MM.1S (cell line): ENCODE measurements around the gene TLR5.
A peak's percentile ranks its signal among the peaks of the same experiment; 100 is the strongest.

Experiments used
- DNase-seq: peaks from one replicate; pipeline ENCODE4 v3.0.0-alpha.2; 2015
- H2AFZ ChIP-seq: fragments of 300-600 bp; sonication (generic); 2 replicates; pipeline ENCODE4 v1.6.0; 2016; ENCODE audit warnings: antibody characterized with exemption, low read length
- H3F3A ChIP-seq: fragments of 300-600 bp; sonication (generic); 2 replicates; pipeline ENCODE4 v1.6.1; 2016; ENCODE audit warnings: mild to moderate bottlenecking, antibody characterized with exemption, low read length, moderate library complexity, mixed read lengths; ENCODE audit not compliant: insufficient read depth
- H3K27ac ChIP-seq: fragments of 300-600 bp; sonication (generic); 2 replicates; pipeline ENCODE4 v1.5.1; 2016; ENCODE audit warnings: mild to moderate bottlenecking, low read length
- H3K27me3 ChIP-seq: fragments of 300-600 bp; sonication (generic); replicated peaks from 2 replicates; pipeline ENCODE4 v1.6.0; 2016; ENCODE audit warnings: low read length; ENCODE audit not compliant: insufficient read depth
- H3K36me3 ChIP-seq: fragments of 300-600 bp; sonication (generic); replicated peaks from 2 replicates; pipeline ENCODE4 v1.6.1; 2016; ENCODE audit warnings: mild to moderate bottlenecking, low read length, mixed read lengths; ENCODE audit not compliant: insufficient read depth
- H3K4me1 ChIP-seq: fragments of 300-600 bp; sonication (generic); 2 replicates; pipeline ENCODE4 v1.6.1; 2016; ENCODE audit warnings: low read length, mixed read lengths
- H3K4me2 ChIP-seq: fragments of 300-600 bp; sonication (generic); 2 replicates; pipeline ENCODE4 v1.6.0; 2016; ENCODE audit warnings: low read depth, low read length
- H3K4me3 ChIP-seq: fragments of 300-600 bp; sonication (generic); 2 replicates; pipeline ENCODE4 v1.5.1; 2016; ENCODE audit warnings: low read length, mixed read lengths
- H3K79me2 ChIP-seq: fragments of 300-600 bp; sonication (generic); 2 replicates; pipeline ENCODE4 v1.6.1; 2016; ENCODE audit warnings: mixed run types, low read length, mixed read lengths
- H3K9ac ChIP-seq: fragments of 300-600 bp; sonication (generic); 2 replicates; pipeline ENCODE4 v1.6.1; 2016; ENCODE audit warnings: low read length, mixed read lengths
- H3K9me2 ChIP-seq: fragments of 300-600 bp; sonication (generic); replicated peaks from 2 replicates; pipeline ENCODE4 v1.6.1; 2016; ENCODE audit warnings: mild to moderate bottlenecking, low read length, mixed read lengths; ENCODE audit not compliant: insufficient read depth
- H3K9me3 ChIP-seq: fragments of 300-600 bp; sonication (generic); replicated peaks from 2 replicates; pipeline ENCODE4 v1.6.1; 2016; ENCODE audit warnings: mild to moderate bottlenecking, low read length, mixed read lengths; ENCODE audit not compliant: insufficient read depth
- H4K20me1 ChIP-seq: fragments of 300-600 bp; sonication (generic); 2 replicates; pipeline ENCODE4 v1.6.1; 2016; ENCODE audit warnings: mild to moderate bottlenecking, low read length, moderate library complexity, mixed read lengths; ENCODE audit not compliant: insufficient read depth
- EZH2 ChIP-seq: fragments of 300-600 bp; sonication (generic); optimal IDR thresholded peaks from 2 replicates; pipeline ENCODE3; 2017; ENCODE audit warnings: low read depth, mild to moderate bottlenecking, antibody characterized with exemption, low read length, mixed read lengths
- EZH2phosphoT487 ChIP-seq: fragments of 300-600 bp; sonication (generic); IDR thresholded peaks from 2 replicates; pipeline ENCODE4 v1.6.1; 2018; ENCODE audit warnings: antibody characterized with exemption, low read length
- TF ChIP-seq, protein P1 (sequence below): fragments of 300-600 bp; sonication (generic); IDR thresholded peaks from 2 replicates; pipeline ENCODE4 v1.5.1; 2016; ENCODE audit warnings: antibody characterized with exemption, low read length, mixed read lengths

TLR5 gene

DNA sequence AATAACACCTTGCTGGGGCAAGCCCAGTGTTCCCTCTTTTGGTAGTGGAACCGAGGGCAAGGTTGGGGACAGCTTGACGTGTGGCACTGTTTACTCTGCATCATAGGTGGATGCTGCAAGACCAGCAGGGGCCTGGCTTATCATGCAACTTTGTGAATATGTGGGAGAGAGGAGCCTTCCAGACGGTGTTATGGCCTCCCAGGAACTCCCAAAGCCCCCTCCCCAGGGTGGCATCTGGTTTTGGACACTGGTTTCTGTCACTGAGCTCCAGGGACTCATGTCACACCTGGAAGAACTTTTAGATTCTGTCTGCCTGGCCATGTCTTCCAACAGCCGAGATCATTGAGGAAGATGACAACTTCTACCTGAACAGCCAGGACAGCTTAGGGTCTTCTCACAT, 1.4 kb upstream of the TLR5 start:
- peak overlapping the region; percentile 35 for H3K4me3 ChIP-seq
- no peaks in the 10 kb centered on the region for H3K9me3 ChIP-seq
- peak overlapping the region; percentile 17 for H2AFZ ChIP-seq
- H3K79me2 ChIP-seq = no peaks in the 10 kb centered on the region
- peaks cover 13% of the 10 kb centered on the region for H3F3A ChIP-seq
- TF ChIP-seq EZH2 (no peak), EZH2phosphoT487 (no peak)
- TF ChIP-seq, protein P1, sequence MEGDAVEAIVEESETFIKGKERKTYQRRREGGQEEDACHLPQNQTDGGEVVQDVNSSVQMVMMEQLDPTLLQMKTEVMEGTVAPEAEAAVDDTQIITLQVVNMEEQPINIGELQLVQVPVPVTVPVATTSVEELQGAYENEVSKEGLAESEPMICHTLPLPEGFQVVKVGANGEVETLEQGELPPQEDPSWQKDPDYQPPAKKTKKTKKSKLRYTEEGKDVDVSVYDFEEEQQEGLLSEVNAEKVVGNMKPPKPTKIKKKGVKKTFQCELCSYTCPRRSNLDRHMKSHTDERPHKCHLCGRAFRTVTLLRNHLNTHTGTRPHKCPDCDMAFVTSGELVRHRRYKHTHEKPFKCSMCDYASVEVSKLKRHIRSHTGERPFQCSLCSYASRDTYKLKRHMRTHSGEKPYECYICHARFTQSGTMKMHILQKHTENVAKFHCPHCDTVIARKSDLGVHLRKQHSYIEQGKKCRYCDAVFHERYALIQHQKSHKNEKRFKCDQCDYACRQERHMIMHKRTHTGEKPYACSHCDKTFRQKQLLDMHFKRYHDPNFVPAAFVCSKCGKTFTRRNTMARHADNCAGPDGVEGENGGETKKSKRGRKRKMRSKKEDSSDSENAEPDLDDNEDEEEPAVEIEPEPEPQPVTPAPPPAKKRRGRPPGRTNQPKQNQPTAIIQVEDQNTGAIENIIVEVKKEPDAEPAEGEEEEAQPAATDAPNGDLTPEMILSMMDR = no peak
- peak overlapping the region; percentile 85 for H3K4me2 ChIP-seq
- no peaks in the 10 kb centered on the region for H4K20me1 ChIP-seq
- peak overlapping the region; percentile 35; the same call in 1 of the 2 replicates for H3K9ac ChIP-seq
- no peaks in the 10 kb centered on the region for H3K27me3 ChIP-seq
- peak overlapping the region; percentile 60; the same call in 1 of the 2 replicates for H3K27ac ChIP-seq
- H3K9me2 ChIP-seq = no peaks in the 10 kb centered on the region
- H3K36me3 ChIP-seq = no peaks in the 10 kb centered on the region
- DNase-seq = no peak
- H3K4me1 ChIP-seq = peaks cover 14% of the 10 kb centered on the region

- Histone ChIP-seq H3K79me2 (no peaks in the 10 kb centered on the region), H3K9ac (peak overlapping the region; percentile 62), H3K27me3 (no peaks in the 10 kb centered on the region), H3K27ac (peak overlapping the region; percentile 60), H3K36me3 (no peaks in the 10 kb centered on the region), H4K20me1 (no peaks in the 10 kb centered on the region), H3K4me1 (peaks cover 14% of the 10 kb centered on the region), H3K9me2 (no peaks in the 10 kb centered on the region), H3K4me3 (peak overlapping the region; percentile 35), H3K9me3 (no peaks in the 10 kb centered on the region), H3K4me2 (peak overlapping the region; percentile 85), H2AFZ (peak overlapping the region; percentile 17), H3F3A (peaks cover 13% of the 10 kb centered on the region)
- TF ChIP-seq EZH2 = no peak
- TF ChIP-seq, protein P1 = peak; percentile 21; the same call in 1 of the 2 replicates
- DNase-seq = peak; percentile 96
These were observed 645 bp upstream of the TLR5 start for GRCh38 chr1:223143537-223144248.

DNA sequence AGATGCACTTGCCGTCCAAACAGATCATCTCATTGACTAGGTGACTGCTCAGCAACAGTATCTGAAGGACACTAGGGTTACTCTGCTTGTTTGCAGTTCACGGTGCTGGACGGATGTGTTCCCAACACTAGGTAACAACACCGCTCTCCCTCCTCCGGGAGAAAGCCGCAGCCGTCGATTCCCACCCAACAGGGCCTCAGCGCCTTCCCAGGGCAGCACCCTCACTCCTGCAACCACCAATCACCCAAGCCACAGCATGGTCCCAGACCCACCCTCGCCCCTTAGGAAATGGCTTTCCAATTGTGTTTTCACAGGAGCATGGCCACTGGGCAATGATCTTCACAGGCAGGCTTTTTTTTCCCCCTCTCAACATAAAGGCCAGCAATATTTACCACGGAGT, 779 bp downstream of the TLR5 start:
- TF ChIP-seq EZH2phosphoT487 (no peak), EZH2 (no peak)
- TF ChIP-seq, protein P1 = no peak
- Histone ChIP-seq H4K20me1 (no peaks in the 10 kb centered on the region), H3K27me3 (no peaks in the 10 kb centered on the region), H3K9me3 (no peaks in the 10 kb centered on the region), H3K4me3 (peak overlapping the region; percentile 35), H3K9me2 (no peaks in the 10 kb centered on the region), H3K4me2 (peak overlapping the region; percentile 85), H3K4me1 (peaks cover 14% of the 10 kb centered on the region), H3K79me2 (no peaks in the 10 kb centered on the region), H3K27ac (no peak overlapping the region), H3F3A (peaks cover 13% of the 10 kb centered on the region), H2AFZ (peak overlapping the region; percentile 17), H3K36me3 (no peaks in the 10 kb centered on the region), H3K9ac (peak overlapping the region; percentile 62; the same call in 1 of the 2 replicates)
- no peak for DNase-seq
